KOPT-K1 (cell line): ENCODE results near the gene RNASE13.

Source experiments
- H3K27ac ChIP-seq: fragments of 200-600 bp; sonication (generic); 2 replicates; pipeline ENCODE4 v1.5.1; 2016; ENCODE audit warnings: antibody characterized with exemption, mild to moderate bottlenecking, low read depth, low read length; ENCODE audit not compliant: poor library complexity, severe bottlenecking
- H3K36me3 ChIP-seq: fragments of 200-600 bp; sonication (generic); 2 replicates; pipeline ENCODE4 v1.5.1; 2017; ENCODE audit warnings: antibody characterized with exemption, mild to moderate bottlenecking, low read length, moderate library complexity; ENCODE audit not compliant: insufficient read depth
- H3K9me3 ChIP-seq: fragments of 200-600 bp; sonication (generic); 2 replicates; pipeline ENCODE4 v1.5.1; 2017; ENCODE audit warnings: antibody characterized with exemption, low read length, mild to moderate bottlenecking; ENCODE audit not compliant: insufficient read depth, poor library complexity, severe bottlenecking

Gene RNASE13

GRCh38 chr14:21070610-21071224 is 36.1 kb upstream of the RNASE13 start:
- no peaks in the 10 kb centered on the region for H3K36me3 ChIP-seq
- H3K27ac ChIP-seq: no peak overlapping the region
- no peaks in the 10 kb centered on the region for H3K9me3 ChIP-seq

- no peaks in the 10 kb centered on the region for H3K36me3 ChIP-seq
- no peak within 1 kb of the TSS for H3K27ac ChIP-seq
- no peaks in the 10 kb centered on the region for H3K9me3 ChIP-seq
These were observed 35.5 kb upstream of the RNASE13 start, which contains the start of gene ARHGEF40 for GRCh38 chr14:21070083-21070609. Gene ARHGEF40 (plus strand): TSS chr14:21070304. CDS start chr14:21070397, 93 bp downstream.

- Histone ChIP-seq H3K36me3 (no peaks in the 10 kb centered on the region), H3K9me3 (no peaks in the 10 kb centered on the region), H3K27ac (no peak overlapping the region)
These were observed 34.9 kb upstream of the RNASE13 start for GRCh38 chr14:21069388-21070082.

GRCh38 chr14:21068521-21069387 is 34.1 kb upstream of the RNASE13 start:
- no peak overlapping the region for H3K27ac ChIP-seq
- H3K36me3 ChIP-seq: no peaks in the 10 kb centered on the region
- no peaks in the 10 kb centered on the region for H3K9me3 ChIP-seq

- H3K9me3 ChIP-seq: no peaks in the 10 kb centered on the region
- no peak overlapping the region for H3K27ac ChIP-seq
- no peaks in the 10 kb centered on the region for H3K36me3 ChIP-seq
These were observed 32.4 kb upstream of the RNASE13 start for GRCh38 chr14:21066882-21067502.

GRCh38 chr14:21063479-21063878 is 28.9 kb upstream of the RNASE13 start:
- H3K36me3 ChIP-seq: no peaks in the 10 kb centered on the region
- H3K9me3 ChIP-seq: no peaks in the 10 kb centered on the region

GRCh38 chr14:21061347-21061668 is 26.7 kb upstream of the RNASE13 start:
- no peaks in the 10 kb centered on the region for H3K36me3 ChIP-seq
- no peak overlapping the region for H3K27ac ChIP-seq
- no peaks in the 10 kb centered on the region for H3K9me3 ChIP-seq

More at GRCh38 chr14:21063479-21063878, 28.9 kb upstream of the RNASE13 start:
- H3K27ac ChIP-seq: no peak overlapping the region

- Histone ChIP-seq H3K9me3 (no peaks in the 10 kb centered on the region), H3K36me3 (no peaks in the 10 kb centered on the region)
These were observed 26.2 kb upstream of the RNASE13 start for GRCh38 chr14:21060614-21061346.

GRCh38 chr14:21059842-21060613 is 25.4 kb upstream of the RNASE13 start:
- H3K36me3 ChIP-seq: no peaks in the 10 kb centered on the region
- no peak overlapping the region for H3K27ac ChIP-seq
- H3K9me3 ChIP-seq: no peaks in the 10 kb centered on the region

More at GRCh38 chr14:21060614-21061346, 26.2 kb upstream of the RNASE13 start:
- no peak overlapping the region for H3K27ac ChIP-seq

- Histone ChIP-seq H3K36me3 (no peaks in the 10 kb centered on the region), H3K27ac (no peak overlapping the region), H3K9me3 (no peaks in the 10 kb centered on the region)
These were observed 24.3 kb upstream of the RNASE13 start for GRCh38 chr14:21058903-21059302.

- H3K27ac ChIP-seq: no peak within 1 kb of the TSS
- H3K9me3 ChIP-seq: no peaks in the 10 kb centered on the region
- no peaks in the 10 kb centered on the region for H3K36me3 ChIP-seq
These were observed 23.4 kb upstream of the RNASE13 start, which contains the start of gene RNASE8 for GRCh38 chr14:21057803-21058675. Gene RNASE8 (plus strand): TSS chr14:21057822. CDS start chr14:21057893, 71 bp downstream.

- no peak overlapping the region for H3K27ac ChIP-seq
- H3K9me3 ChIP-seq: no peaks in the 10 kb centered on the region
- no peaks in the 10 kb centered on the region for H3K36me3 ChIP-seq
These were observed 22.0 kb upstream of the RNASE13 start for GRCh38 chr14:21056520-21057163.
